GM12878 (cell line): ENCODE data around the gene TMEM121B.

Experiments used
- BHLHE40 ChIP-seq, 2 experiments: fragments of 450-650 bp in 1 of 2; IDR thresholded peaks; 2 replicates each; pipeline ENCODE4 v1.6.1; 2011 to 2017; ENCODE audit warnings: low read depth in 2 of 2, borderline replicate concordance in 1 of 2, improper control_type of control experiment in 1 of 2, low read length in 1 of 2, mild to moderate bottlenecking in 1 of 2
- POLR2AphosphoS5 ChIP-seq: IDR thresholded peaks from 2 replicates; pipeline ENCODE4 v1.6.1; 2011; ENCODE audit warnings: mild to moderate bottlenecking, low read length, inconsistent platforms
- SUZ12 ChIP-seq: fragments of 200-600 bp; sonication (generic); IDR thresholded peaks from one replicate; pipeline ENCODE4 v1.6.1; 2018; ENCODE audit warnings: antibody characterized with exemption, mild to moderate bottlenecking; ENCODE audit not compliant: unreplicated experiment
- YBX1 ChIP-seq: fragments of 450-650 bp; IDR thresholded peaks from 2 replicates; pipeline ENCODE4 v1.6.1; 2016; ENCODE audit warnings: antibody characterized with exemption
- ZNF384 ChIP-seq: IDR thresholded peaks from 2 replicates; pipeline ENCODE4 v1.6.1; 2012; ENCODE audit warnings: low read depth, mild to moderate bottlenecking, low read length, improper control_type of control experiment, borderline replicate concordance
- TF ChIP-seq, protein P1 (sequence below), 3 experiments: IDR thresholded peaks in 2 of 3; conservative IDR thresholded peaks in 1 of 3; 2 replicates each; pipeline ENCODE4 v1.5.1; 2011; ENCODE audit warnings: low read depth in 3 of 3, low read length in 3 of 3, mild to moderate bottlenecking in 3 of 3, control low read depth in 2 of 3, moderate library complexity in 2 of 3, inconsistent platforms in 1 of 3, mixed read lengths in 1 of 3; ENCODE audit not compliant: control insufficient read depth in 2 of 3, insufficient read depth in 1 of 3; ENCODE audit errors: extremely low read depth in 1 of 3
- TF ChIP-seq, protein P2 (sequence below): IDR thresholded peaks from 2 replicates; pipeline ENCODE4 v1.6.1; 2011; ENCODE audit warnings: mild to moderate bottlenecking, low read depth, low read length, moderate library complexity; ENCODE audit not compliant: insufficient replicate concordance

- no peak for TF ChIP-seq POLR2AphosphoS5
- no peak for TF ChIP-seq SUZ12
- TF ChIP-seq, protein P1, sequence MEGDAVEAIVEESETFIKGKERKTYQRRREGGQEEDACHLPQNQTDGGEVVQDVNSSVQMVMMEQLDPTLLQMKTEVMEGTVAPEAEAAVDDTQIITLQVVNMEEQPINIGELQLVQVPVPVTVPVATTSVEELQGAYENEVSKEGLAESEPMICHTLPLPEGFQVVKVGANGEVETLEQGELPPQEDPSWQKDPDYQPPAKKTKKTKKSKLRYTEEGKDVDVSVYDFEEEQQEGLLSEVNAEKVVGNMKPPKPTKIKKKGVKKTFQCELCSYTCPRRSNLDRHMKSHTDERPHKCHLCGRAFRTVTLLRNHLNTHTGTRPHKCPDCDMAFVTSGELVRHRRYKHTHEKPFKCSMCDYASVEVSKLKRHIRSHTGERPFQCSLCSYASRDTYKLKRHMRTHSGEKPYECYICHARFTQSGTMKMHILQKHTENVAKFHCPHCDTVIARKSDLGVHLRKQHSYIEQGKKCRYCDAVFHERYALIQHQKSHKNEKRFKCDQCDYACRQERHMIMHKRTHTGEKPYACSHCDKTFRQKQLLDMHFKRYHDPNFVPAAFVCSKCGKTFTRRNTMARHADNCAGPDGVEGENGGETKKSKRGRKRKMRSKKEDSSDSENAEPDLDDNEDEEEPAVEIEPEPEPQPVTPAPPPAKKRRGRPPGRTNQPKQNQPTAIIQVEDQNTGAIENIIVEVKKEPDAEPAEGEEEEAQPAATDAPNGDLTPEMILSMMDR (IDR thresholded peaks at IDR 0.05 in 2 of 3, conservative IDR thresholded peaks at IDR 0.05 in 1 of 3; ENCODE audit: control insufficient read depth in 2 of 3, extremely low read depth in 1 of 3, insufficient read depth in 1 of 3, low read depth in 3 of 3, low read length in 3 of 3): no peak
- TF ChIP-seq ZNF384: no peak
- TF ChIP-seq, protein P2, sequence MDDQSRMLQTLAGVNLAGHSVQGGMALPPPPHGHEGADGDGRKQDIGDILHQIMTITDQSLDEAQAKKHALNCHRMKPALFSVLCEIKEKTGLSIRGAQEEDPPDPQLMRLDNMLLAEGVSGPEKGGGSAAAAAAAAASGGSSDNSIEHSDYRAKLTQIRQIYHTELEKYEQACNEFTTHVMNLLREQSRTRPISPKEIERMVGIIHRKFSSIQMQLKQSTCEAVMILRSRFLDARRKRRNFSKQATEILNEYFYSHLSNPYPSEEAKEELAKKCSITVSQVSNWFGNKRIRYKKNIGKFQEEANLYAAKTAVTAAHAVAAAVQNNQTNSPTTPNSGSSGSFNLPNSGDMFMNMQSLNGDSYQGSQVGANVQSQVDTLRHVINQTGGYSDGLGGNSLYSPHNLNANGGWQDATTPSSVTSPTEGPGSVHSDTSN: no peak
- no peak for TF ChIP-seq YBX1
- TF ChIP-seq BHLHE40 (IDR thresholded peaks at IDR 0.05; ENCODE audit: borderline replicate concordance in 1 of 2, low read depth in 2 of 2, low read length in 1 of 2): no peak
These were observed 23.5 kb downstream of the TMEM121B start for GRCh38 chr22:17097701-17098100.
